GM19438 (cell line): ENCODE results near the gene CSNK1G1.
"Not testable (repeated sequence)": the region's sequence is repeated elsewhere in the genome, so short reads cannot be mapped to it uniquely, and the experiment has no call there.

Experiments used
- ATAC-seq: cut with Tn5 transposase; IDR thresholded peaks from one replicate; pipeline ENCODE4 v1.9.1; 2021; ENCODE audit warnings: low read depth; ENCODE audit not compliant: unreplicated experiment

CSNK1G1 gene

DNA sequence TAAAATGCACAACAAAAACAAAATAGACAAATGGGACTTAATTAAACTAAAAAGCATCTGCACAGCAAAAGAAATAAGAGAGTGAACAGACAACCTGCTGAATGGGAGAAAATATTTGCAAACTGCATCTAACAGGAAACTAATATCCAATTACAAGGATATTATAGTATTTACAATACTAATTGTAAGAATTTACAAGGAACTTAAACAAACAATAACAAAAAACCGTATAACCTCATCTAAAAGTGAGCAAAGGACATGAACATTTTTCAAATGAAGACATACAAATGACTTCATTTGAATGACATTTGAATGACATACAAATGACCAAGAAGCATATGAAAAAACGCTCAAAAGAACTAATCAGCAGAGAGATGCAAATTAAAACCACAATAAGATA is 66.4 kb downstream of the CSNK1G1 start:
- no peak for ATAC-seq

DNA sequence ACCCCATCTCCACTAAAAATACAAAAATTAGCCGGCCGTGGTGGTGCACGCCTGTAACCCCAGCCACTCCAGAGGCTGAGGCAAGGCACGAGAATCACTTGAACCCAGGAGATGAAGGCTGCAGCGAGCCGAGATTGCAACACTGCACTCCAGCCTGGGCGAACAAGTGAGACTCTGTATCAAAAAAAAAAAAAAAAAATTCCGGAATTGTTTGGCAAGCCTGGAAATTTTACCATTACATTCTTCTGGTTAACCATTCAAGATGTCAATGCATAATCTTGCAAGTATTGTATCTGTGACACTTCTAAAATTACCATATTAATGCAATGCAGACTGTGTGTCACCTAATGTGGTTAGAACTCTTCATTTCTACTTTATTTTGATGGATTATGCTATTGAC is 67.0 kb downstream of the CSNK1G1 start:
- no peak for ATAC-seq

DNA sequence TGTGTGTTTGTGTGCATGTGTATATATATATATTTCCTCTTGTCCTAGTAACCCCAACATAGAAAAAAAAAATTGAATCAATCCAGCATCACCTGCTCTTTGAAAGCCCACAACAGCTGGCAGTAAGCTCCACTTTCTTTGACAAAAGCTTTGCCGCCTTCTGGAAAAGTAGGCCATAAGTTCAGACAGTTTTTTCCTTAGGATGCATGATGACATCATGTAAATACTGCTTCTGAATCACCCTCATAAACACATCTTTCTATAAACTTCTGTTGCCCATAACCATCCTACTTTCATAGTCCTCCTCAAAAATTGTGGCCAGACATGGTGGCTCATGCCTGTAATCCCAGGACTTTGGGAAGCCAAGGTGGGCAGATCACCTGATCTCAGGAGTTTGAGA is 67.4 kb downstream of the CSNK1G1 start:
- ATAC-seq, result no peak

DNA sequence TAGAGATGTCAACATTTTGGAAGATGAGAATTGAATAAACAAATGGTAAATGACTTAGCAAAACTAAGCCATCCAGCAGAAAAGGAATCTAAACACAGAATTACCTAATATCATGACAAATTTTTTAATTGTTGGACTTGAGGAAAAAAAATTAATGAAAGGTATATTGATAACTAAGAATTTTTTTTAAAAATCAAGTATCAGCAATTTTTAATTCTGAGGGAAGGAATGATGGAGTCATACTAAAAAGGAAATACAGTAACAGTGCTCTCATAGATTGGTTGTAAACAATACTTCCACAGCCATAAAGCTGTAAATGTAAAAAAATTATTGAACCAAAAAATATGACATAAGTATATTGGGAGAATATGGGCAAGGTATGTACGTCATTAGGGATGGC is 68.0 kb downstream of the CSNK1G1 start:
- ATAC-seq, result no peak

DNA sequence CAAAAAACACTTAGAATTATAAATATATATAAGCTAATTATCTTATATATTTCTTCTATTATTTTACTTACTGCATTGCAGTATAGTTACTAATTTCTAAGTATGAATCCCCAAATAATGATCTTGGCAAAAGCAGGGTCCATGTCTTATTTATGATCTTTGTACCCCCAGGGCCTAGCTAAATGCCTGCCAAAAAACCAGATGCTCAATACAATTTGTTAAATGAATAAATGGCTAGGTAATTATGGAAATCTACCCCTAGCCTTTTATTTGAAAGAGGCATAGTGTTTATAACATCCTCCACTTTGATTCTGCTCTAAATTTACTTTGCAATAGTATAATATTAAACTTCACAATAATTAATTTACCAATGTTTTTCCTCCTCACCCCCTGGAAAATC is 69.5 kb downstream of the CSNK1G1 start:
- ATAC-seq, result no peak

DNA sequence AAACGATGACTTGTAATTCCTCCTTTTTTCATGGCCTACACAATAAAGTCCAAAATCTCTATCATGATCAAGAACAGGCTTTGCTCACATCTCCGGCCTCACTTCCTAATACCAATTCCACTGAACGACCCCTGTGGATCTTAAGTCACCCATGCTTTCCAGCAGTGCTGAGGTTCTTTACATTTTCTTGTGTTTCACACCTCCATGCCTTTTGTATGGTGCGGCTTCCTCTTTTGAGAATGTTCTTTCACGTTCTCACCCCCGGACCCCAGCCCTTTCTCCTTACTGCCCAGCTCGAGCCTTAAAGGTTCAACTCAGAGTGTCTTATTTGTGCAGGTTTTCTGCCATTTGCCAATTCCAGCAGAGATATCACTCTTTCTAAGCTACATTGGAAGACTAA is 70.1 kb downstream of the CSNK1G1 start:
- no peak for ATAC-seq

DNA sequence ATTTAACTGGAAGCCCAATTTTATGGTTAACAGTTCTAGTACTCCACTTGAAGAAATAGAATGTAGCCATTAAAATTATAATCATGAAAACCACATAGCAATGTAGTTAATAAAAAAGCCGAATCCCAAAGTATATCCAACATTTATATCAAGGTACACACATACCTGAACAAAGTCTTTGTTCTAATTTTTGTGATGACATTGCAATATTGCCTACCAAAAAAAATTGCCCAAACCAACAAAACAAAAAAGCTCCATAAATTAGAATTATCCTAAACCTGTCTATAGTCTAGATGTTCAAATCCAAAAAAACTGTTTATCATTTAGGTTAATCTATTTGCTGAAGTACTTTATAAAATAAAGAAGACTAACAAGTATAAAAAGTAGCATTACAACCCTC is 70.8 kb downstream of the CSNK1G1 start:
- no peak for ATAC-seq

DNA sequence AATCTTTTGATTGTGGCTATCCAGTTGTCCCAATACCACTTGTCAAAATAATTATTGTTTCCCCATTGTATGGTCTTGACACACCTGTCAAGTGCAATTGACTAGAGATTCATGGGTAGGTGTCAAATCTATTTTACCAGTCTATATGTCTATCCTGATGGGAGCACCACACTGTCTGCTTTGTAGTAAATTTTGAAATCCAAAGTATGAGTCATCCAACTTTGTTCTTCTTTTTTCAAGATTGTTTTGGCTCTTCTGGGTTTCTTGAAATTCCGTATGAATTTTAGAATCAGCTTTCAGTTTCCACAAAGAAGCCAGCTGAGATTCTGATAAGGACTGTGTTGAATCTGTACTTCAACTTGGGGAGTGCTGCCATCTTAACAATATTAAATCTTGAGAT is 71.9 kb downstream of the CSNK1G1 start:
- ATAC-seq, result no peak

DNA sequence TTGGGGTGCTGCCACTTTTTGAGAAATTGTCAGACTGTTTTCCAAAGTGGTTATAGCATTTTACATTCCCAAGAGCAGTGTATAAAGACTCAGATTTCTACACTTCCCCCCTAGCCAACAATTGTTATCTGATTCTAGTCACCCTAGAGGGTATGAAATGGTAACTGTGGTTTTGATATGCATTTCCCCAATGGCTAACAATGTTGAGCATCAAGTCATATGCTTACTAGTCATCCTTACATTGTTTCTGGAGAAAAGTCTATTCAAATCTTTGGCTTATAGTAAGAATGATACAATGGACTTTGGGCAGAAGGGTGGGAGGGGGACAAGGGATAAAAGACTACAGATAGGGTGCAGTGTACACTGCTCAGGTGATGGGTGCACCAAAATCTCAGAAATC is 73.3 kb downstream of the CSNK1G1 start:
- ATAC-seq, result no peak

DNA sequence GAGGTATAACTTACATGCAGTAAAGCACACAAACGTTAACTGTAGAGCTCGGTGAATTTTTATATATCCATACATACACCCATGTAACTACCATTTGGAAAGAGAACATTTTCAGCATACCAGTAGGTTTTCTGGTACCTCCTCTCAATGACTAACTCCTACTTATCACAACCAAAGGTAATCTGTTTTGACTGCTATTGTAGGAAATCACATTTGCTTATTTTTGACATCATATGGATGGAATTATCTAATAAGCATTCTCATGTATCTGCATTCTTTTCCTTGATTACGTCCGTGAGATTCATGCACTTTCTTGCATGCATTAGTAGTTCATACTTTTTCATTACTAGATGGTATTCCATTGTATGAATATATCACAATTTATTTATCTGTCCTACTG is 76.8 kb downstream of the CSNK1G1 start:
- no peak for ATAC-seq

DNA sequence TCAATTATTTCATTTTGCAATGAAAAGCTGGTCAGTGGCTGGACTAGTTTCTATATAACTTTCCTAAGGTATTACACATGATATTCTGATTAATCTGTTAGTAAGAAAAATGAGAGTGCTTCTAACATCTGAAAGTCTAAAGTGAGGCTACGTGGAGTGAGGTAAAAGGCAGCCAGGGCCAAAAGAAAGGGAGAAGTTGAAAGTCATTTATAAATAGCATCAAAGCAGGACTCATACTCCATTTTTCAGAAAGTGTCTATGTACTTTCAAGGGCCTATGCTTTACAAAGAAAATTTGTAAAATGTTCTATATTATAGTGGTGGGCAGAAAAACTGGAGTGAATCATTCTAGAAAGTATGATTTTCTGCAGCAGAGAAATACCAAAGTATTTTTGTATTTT is 80.0 kb downstream of the CSNK1G1 start:
- no peak for ATAC-seq

DNA sequence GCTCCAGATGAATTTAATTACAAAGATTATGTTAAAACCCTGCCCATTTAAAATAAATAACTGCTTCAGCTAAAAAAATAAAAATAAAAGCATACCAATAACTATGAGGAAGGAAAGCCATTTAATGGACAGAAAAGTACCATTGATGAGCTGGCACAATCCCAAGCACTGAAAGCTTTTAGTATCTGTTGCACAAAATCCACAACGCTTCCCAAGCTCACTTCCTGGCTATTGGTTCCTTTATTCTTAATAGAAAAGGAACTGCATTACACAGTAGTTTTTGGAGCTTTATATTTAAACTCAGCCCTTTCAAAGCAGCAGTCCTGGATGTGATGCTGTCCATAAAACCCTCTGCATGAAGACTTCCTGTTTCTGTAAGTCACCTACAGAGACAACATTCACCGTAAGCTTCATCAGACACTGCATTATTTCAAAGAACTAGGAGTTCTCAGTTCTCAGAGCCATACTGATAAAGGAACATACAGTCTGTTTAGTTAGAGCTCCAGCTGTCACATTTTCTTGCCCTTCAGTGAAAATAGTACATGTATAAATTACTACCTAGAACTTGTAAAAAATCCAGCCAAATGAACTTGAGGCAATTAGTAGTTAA is 81.5 kb downstream of the CSNK1G1 start:
- ATAC-seq, result no peak

DNA sequence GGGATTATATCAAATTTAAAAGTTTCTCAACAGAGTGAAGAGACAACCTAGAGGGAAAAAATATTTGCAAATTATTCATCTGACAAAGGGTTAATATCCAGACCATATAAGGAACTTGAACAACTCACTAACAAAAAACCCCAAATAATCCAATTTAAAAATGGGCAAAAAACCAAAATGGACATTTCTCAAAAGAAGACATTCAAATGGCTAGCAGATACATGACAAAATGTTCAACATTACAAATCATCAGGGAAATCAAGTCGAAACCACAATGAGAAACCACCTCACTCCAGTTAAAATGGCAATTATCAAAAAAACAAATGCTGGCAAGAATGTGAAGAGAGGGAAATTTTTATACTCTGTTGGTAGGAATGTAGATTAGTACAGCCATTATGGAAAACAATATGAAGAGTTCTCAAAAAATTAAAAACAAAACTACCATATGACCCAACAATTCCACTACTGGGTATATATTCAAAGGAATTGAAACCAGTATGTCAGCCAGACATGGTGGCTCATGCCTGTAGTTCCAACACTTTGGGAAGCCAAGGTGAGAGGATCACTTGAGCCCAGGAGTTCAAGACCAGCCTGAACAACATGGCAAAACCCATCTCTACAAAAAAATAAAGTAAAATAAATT is 88.5 kb downstream of the CSNK1G1 start:
- no peak for ATAC-seq

DNA sequence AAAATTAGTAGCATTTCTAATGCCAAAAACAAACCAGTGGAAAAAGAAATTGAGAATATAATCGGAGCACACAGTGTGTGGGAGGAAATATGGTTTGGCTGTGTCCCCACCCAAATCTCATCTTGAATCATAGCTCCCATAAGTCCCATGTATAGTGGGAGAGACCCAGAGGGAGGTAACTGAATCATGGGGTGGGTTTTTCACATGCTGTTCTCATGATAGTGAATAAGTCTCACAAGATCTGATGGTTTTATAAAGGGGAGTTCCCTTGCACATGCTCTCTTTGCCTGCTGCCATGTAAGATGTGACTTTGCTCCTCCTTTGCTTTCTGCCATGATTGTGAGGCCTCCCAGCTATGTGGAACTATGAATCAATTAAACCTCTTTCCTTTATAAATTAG is 90.8 kb downstream of the CSNK1G1 start:
- ATAC-seq, result not testable (repeated sequence)

DNA sequence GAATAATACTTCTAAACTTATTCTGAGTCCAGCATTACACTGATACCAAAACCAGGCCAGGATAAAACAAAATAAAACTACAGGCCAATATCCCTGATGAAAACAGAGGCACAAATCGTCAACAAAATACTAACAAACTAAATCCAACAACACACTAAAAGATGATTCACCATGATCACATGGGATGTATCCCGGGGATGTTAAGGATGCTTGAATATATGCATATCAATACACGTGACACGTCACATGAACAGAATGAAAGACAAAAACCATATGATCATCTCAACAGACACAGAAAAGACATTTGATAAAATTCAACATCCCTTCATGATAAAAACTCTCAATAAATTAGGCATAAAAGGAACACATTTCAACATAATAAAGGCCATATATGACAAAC is 91.5 kb downstream of the CSNK1G1 start:
- no peak for ATAC-seq

DNA sequence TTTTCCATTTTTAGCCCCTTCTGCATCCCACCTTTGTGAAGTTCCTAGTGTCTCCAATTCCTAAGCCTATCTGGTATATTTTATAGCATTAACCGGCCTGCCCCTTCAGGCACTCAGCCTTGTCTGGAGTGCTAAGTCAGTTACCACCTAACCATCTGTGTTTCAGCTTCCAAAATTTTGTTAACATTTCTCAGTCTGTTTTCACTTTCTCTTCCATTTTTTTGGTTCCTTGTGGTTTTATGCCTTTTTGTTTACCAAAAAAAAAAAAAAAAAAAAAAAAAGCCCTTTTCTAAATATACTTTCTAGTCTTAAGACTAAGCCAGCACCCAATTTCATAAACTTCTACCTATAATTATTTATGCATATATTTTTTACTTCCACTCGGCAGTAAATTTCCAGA is 92.4 kb downstream of the CSNK1G1 start:
- ATAC-seq, result no peak

DNA sequence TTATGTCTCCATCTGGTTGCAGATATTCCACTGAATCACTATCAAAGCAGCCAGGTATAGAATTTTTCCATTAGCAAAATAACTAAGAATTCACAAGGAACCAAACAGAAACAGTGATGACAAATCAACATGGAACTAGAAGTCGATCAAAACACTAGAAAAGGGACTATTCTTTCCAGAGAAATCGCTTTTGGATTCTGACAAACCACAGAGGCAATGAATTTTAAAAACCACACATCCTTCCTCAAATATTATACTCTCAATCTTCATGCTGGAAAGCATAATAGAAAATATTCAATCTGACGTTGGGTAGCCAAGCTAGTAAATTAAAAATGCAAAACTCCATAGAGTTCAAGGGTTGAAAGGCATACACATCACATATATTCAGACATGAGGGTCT is 99.9 kb downstream of the CSNK1G1 start:
- no peak for ATAC-seq

DNA sequence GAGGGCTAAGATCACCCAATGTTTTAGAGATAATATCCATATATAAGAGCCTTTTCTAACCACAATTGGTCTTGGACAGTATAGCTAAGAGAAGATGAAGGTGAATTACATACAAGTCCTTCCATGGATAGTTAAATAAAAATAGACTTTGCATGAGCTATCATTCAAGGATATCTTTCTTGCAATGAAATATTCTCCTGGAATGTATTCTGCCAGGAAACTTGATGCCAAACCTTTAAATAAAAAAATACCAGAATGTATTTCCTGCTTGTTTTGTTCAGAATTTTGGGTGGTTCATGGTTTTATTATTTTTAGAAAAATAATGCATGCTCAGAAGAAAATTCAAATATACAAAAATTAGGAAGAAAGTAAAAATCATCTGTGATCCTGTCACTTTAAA is 104.3 kb downstream of the CSNK1G1 start:
- ATAC-seq, result no peak

DNA sequence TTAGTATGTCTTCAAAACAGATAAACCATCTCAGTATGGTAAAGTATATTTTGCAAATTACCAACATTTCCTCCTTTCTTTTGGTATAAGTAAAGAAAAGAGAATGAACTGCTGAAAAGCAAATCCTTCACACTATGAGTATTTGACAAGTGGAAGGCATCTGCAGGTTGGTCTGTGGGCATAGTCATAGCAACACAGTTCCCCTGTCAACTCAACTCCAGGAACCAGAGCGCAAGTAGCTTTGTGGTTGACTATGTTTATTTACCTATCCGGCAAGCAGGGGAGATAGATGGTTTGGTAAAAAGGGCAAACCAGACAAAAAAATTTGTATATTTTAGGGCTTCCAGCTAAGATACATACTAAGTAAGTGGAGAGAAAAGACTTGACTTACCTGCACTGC is 104.9 kb downstream of the CSNK1G1 start:
- no peak for ATAC-seq

DNA sequence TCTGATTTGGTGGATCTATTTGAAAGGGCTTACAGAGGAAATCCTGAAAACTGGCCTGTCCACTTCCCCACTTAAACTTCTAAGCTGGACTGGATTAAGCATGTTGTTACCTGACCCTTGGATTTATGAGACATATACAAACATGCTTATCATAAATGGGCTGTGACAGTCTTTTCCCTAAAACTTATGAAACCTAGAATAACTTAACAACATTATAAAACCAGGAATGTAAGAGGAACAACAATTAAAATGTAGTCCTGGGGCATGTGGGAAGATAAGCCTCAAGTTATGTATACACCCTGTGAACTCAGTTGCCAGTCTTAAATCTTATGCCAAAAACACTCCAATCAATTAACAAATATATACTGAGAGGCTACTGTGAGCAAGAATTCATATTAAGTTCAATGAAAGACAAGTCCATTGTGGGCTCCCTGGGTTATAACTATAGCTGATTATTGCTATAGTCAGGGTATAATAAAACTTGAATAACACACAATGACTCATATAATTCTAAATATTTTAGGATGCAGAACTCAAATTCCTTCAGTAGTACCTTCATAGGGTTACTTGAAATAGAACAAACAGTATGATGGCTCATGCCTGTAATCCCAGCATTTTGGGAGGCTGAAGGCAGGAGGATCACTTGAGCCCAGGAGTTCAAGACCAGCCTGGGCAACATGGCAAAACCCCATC is 105.9 kb downstream of the CSNK1G1 start:
- ATAC-seq, result no peak

DNA sequence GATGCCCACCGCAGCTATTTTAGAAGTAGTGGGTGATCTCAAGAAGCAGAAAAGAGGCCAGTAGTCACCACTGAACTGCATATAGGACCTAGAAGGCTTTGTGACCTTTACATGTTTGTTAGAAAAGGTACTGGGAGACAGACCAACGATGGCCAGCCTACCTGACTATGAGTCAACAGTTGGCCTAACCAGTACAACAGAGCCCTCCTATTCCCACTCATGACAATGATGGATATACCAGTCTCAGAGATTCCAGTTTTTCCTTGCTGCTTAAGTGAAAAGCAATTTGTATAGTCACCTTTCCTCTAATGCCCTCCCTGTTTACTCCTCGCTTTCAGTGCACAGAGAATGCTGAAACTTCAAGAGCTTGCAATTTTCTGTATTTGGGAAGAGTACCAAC is 106.6 kb downstream of the CSNK1G1 start:
- ATAC-seq, result no peak

DNA sequence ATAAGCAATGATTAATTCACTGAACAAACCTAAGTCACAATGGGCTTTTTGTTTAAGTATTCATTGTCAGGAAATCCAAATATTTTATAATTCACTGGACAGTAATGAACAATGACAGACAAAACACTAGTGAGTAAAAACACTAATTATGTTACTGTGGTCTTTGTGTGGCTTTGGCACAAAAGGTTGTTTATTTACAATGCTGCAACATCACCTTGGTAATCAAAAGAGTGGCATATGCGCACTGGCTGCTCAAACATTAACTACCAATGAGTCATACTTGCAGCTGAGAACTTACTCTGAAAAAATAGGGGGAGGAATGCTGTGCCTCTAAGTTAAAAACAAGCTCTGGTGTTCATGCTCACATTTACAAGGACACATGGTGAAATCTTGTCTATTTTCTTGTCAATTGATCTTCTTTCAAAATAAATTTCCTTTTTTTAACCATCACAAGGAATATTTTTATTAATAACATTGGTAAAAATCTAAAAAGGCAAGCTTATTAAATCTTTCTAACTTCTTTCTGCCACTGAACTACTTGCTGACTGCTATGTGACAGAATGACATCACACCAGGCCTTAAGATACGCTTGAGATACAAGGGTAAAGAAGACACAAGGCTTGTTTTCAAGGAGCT is 107.9 kb downstream of the CSNK1G1 start:
- peak; percentile 49 for ATAC-seq
